Stimulated activated CD8-positive, alpha-beta memory T cell treated with anti-CD3 and anti-CD28 coated beads, Interleukin-15, amount 100 ng/mL, for 24 hours (primary cell): ENCODE data around the gene GRK5.
A peak's percentile ranks its signal among the peaks of the same experiment; 100 is the strongest.
"Not testable (repeated sequence)": the region's sequence is repeated elsewhere in the genome, so short reads cannot be mapped to it uniquely, and the experiment has no call there.

ENCODE experiments used
- DNase-seq: peaks from one replicate; pipeline ENCODE4 v3.0.0-alpha.2; 2020; ENCODE audit warnings: low read depth

GRK5 gene

GRCh38 chr10:119207366-119207666 lies at the start of gene GRK5:
TSS of gene GRK5 (plus strand) at chr10:119207571. CDS start at chr10:119207918, 347 bp downstream.
- peak; percentile 82 for DNase-seq

DNA sequence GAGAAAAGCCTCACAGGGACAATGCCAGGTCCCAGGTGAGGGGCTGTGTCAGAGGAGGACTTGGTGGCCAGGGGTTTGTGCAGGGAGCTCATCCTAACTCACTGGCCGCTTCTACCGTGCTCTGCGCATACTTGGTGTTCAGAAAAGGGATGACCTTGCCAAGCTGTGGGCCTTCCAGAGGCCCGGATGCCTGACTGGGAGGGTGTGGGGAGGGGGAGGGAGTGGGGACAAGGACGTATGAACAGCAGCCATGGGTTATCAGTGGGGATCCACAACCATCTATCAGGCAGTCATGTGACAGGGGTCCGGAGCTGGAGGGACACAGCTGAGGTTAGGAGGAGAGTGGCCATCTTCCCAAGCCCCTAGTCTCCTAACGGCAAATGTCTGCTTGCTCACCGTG lies 48.0 kb upstream of the GRK5 start:
- DNase-seq: no peak

GRCh38 chr10:119161680-119162451 lies 45.5 kb upstream of the GRK5 start:
- no peak for DNase-seq

DNA sequence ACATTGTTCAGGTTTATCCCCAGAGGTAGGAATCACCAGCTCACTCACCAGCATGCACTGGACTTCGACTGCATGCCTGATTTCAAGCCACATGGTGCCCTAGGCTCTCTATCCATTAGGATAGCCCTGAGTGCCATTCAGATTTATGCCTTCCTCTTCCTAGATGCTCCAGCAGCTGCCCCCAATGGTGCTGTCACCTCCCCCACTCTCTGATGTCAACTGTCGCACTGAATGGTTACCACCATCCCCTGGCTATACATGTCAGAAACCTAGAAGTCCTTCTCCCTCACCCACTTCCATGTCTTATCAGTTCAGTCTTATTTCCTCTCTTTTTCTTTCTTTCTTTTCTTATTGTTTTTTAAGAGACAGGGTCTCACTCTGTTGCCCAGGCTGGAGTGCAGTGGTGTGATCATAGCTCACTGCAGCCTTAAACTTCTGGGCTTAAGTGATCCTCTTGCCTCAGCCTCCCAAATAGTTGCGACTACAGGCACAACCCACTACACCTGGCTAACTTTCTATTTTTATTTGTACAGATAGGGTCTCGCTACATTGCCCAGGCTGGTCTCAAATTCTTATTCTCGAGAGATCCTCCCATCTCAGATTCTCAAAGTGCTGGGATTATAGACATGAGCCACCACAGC lies 44.8 kb upstream of the GRK5 start:
- DNase-seq: no peak

- peak; percentile 69 for DNase-seq
These were observed 41.9 kb upstream of the GRK5 start, which contains the start of gene SFXN4 for GRCh38 chr10:119165171-119166117. TSS of gene SFXN4 (minus strand) at chr10:119165714. CDS start at chr10:119165647, 67 bp downstream.

GRCh38 chr10:119166118-119166500 lies 41.3 kb upstream of the GRK5 start:
- DNase-seq: no peak

GRCh38 chr10:119166564-119166963 lies 40.8 kb upstream of the GRK5 start:
- DNase-seq: no peak

DNA sequence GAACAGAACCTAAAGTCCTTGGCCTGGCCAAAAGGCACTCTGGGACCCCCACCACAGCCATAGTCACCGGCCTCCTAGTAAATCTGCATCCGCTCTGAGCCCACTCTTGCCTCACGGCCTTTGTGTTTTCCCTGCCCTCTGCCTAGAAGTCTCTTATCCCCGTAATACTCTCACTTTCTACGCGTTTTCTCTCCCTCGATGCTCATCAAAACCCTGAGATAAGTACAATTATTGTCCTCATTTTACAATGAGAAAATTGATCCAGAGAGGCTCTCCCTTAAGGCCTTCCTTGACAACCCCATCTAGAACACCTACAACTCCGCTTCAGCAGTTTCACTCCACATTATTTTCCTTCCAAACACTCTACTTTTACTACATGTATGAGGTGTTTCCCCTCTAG lies 40.3 kb upstream of the GRK5 start:
- DNase-seq: no peak

GRCh38 chr10:119174109-119174508 lies 33.3 kb upstream of the GRK5 start:
- DNase-seq: no peak

DNA sequence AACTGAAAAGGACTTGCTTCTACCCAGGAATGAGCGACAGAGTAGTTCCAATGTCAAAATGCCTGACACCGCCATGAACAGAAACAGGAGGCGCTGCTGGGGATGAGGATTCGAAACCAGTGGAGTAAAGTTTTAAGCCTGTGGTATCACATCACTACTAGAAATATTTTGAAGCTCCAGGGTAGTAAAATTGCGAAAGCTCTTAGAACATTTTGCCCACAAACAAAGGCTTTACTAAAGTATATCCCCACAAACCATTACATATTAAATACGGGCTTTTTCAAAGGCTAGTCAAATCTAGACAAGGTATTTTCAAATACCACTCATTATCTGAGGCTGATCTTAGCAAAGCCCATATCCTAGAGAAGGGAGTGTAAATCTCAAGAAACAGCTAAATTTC lies 31.2 kb upstream of the GRK5 start:
- DNase-seq: no peak

- DNase-seq: no peak
These were observed 29.5 kb upstream of the GRK5 start for GRCh38 chr10:119177708-119178371.

- peak; percentile 79 for DNase-seq
These were observed 28.8 kb upstream of the GRK5 start, which contains the start of gene PRDX3 for GRCh38 chr10:119178372-119179119. TSS of gene PRDX3 (minus strand) at chr10:119178812. CDS start at chr10:119178790, 22 bp downstream.

- DNase-seq: not testable (repeated sequence)
These were observed 26.4 kb upstream of the GRK5 start for GRCh38 chr10:119180850-119181400.

GRCh38 chr10:119183664-119184412 lies 23.5 kb upstream of the GRK5 start:
- no peak for DNase-seq

GRCh38 chr10:119189811-119190282 lies 17.5 kb upstream of the GRK5 start:
- no peak for DNase-seq

DNA sequence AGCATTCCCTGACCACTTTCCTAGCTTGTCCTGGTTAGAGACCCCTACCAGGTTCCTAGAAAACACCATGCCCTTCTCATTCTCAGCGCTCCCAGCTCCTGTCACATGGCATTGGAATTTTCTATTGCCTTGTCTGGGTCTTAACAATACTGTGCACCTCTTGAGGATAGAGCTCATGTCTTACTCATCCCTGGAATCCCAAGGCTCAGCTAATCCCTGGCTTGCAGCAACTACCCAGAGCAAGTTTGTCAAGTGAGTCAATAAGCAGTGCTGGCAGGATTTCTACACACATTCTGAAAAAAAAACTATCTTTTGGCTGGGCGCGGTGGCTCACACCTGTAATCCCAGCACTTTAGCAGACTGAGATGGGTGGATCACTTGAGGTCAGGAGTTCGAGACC lies 17.0 kb upstream of the GRK5 start:
- DNase-seq: no peak

GRCh38 chr10:119190954-119191785 lies 16.2 kb upstream of the GRK5 start:
- no peak for DNase-seq

DNA sequence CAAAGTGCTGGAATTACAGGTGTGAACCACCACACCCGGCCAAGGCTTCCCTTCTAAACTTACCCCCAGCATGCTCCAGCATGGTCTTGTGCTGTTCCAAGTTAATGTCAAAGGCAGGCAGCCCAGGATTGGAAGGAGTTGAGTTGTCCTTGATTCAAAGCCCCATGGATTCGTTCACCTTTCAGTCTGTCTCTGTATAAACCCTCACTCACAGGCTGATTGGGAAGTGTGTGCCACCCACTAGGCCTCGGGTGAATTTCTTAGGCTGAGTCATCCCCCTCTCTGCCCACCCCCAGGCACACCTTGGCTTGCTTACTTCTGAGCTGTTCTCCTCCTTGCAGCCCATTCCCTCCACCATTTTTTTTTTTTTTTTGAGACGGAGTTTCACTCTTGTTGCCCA lies 15.5 kb upstream of the GRK5 start:
- no peak for DNase-seq

DNA sequence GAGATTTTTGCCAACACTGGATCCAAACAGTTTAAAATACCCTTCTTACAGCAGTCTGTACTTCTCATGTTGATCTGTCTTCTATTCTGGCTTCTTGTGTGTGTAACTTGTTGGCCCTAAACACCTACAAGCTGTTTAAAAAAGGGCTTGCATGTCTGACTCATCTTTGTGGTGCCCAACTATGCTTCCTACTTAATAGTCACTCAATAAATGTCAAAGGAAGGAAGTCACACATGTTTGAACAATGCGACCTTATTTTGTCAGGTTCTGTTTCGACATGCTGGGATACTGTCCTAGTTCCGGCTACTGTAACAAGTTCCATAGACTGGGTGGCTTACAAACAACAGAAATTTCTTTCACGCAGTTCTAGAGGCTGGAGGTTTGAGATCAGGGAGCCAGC lies 9.4 kb upstream of the GRK5 start:
- no peak for DNase-seq
